ENCODE results near the gene FUT6. TPM values are rescaled to one million over a fixed set of nuclear protein-coding genes. Genes with fewer than 3 reads are reported as not detected.
"Not testable (repeated sequence)": the region's sequence is repeated elsewhere in the genome, so short reads cannot be mapped to it uniquely, and the experiment has no call there.

The FUT6 gene
- total RNA-seq, 1 donor = not detected

DNA sequence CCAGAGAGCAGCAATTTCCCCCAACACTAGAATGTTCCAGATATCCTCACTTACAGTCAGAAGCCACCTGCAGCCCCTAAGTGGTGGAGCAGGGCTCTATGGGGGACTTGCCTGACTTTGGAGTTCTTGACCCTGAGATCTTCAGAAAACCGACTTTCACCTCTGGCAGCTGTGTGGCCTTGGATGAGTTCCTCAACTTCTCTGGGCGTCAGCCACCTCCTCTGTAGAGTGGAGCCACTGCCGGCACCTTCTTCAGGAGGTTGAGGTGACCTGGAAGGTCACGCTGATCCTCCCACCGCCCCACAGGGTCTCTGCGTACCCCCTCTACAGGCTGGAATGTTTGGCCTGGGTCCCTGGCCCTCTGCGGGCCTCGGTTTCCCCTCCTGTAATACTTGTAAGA, 37.9 kb upstream of the FUT6 start:
- DNase-seq (ENCODE audit: insufficient read length, low spot score, missing footprints) = no peak
- Histone ChIP-seq H3K4me2 (ENCODE audit: insufficient read depth, low read length) (no peak overlapping the region), H3K9me3 (ENCODE audit: low read depth, low read length) (no peaks in the 10 kb centered on the region), H3K4me1 (ENCODE audit: insufficient read depth, low read length) (peaks cover 6% of the 10 kb centered on the region), H4K20me1 (ENCODE audit: insufficient read depth, low read length) (no peaks in the 10 kb centered on the region), H3K36me3 (ENCODE audit: insufficient read depth, low read length) (no peaks in the 10 kb centered on the region), H3K79me2 (ENCODE audit: insufficient read depth, low read length) (no peaks in the 10 kb centered on the region), H3K27me3 (ENCODE audit: insufficient read depth, low read length) (peaks cover 6% of the 10 kb centered on the region), H3K27ac (ENCODE audit: low read depth, low read length) (no peak overlapping the region), H3K4me3 (ENCODE audit: insufficient read depth, low read length) (no peak overlapping the region), H2AFZ (ENCODE audit: low read length) (no peak overlapping the region)
- TF ChIP-seq CTCF (IDR thresholded peaks at IDR 0.05; ENCODE audit: extremely low read depth, low read depth, low read length) = no peak

DNA sequence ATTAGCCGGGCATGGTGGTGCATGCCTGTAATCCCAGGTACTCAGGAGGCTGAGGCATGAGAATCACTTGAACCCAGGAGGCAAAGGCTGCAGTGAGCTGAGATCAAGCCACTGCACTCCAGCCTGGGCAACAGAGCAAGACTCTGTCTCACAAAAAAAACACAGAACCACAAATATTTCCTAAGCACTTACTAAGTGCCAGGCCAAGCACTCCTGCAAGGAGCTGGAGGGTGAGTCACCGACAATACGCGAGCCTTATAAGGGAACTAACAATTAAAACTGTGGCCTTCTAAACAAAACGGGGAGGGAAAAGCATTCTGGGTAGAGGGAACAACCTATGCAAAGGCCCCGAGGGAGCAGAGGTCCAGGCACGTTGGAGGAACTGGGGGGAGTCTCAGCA, 35.0 kb upstream of the FUT6 start:
- not testable (repeated sequence) for H3K4me3 ChIP-seq (ENCODE audit: insufficient read depth, low read length); H3K27ac ChIP-seq (ENCODE audit: low read depth, low read length); H3K36me3 ChIP-seq (ENCODE audit: insufficient read depth, low read length); H3K79me2 ChIP-seq (ENCODE audit: insufficient read depth, low read length); H4K20me1 ChIP-seq (ENCODE audit: insufficient read depth, low read length); H3K4me2 ChIP-seq (ENCODE audit: insufficient read depth, low read length); H3K27me3 ChIP-seq (ENCODE audit: insufficient read depth, low read length); H3K9me3 ChIP-seq (ENCODE audit: low read depth, low read length); H3K4me1 ChIP-seq (ENCODE audit: insufficient read depth, low read length); H2AFZ ChIP-seq (ENCODE audit: low read length)
- DNase-seq (ENCODE audit: insufficient read length, low spot score, missing footprints) = peak; percentile 94

DNA sequence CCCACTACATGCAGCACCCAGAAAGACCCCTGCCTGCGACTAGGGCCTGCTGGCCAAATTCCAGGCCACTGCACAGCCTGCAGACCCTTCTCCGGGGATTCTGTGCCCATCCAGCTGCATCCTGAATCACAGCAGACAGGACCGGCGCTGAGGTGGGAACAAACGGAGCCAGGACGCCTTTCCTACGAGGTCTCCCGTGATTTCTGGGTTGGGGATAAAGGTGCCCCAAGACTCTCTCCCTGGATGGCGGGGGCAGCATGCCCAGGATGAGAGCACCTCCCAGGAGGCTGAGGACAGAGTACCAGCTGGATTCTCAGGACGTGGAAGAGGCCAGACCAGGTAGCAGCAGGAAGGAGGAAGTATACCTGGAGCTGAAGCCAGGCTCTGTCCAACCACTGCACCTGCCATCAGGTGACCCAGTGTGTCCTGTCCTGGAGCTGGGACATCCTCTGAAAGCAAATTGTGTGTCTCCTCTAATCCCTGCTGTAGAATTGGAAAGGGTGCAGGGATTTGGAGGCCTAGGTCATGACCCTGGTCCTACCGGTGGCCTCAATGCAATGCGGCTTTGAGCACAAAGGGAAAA, 34.2 kb upstream of the FUT6 start:
- Histone ChIP-seq H3K9me3 (ENCODE audit: low read depth, low read length) (no peaks in the 10 kb centered on the region), H3K4me3 (ENCODE audit: insufficient read depth, low read length) (no peak overlapping the region), H3K36me3 (ENCODE audit: insufficient read depth, low read length) (no peaks in the 10 kb centered on the region), H3K4me1 (ENCODE audit: insufficient read depth, low read length) (no peaks in the 10 kb centered on the region), H3K27me3 (ENCODE audit: insufficient read depth, low read length) (peaks cover 3% of the 10 kb centered on the region), H3K4me2 (ENCODE audit: insufficient read depth, low read length) (no peak overlapping the region), H3K27ac (ENCODE audit: low read depth, low read length) (no peak overlapping the region), H4K20me1 (ENCODE audit: insufficient read depth, low read length) (no peaks in the 10 kb centered on the region), H2AFZ (ENCODE audit: low read length) (no peak overlapping the region), H3K79me2 (ENCODE audit: insufficient read depth, low read length) (no peaks in the 10 kb centered on the region)
- TF ChIP-seq CTCF (IDR thresholded peaks at IDR 0.05; ENCODE audit: extremely low read depth, low read depth, low read length) = no peak
- DNase-seq (ENCODE audit: insufficient read length, low spot score, missing footprints) = peak; percentile 42

DNA sequence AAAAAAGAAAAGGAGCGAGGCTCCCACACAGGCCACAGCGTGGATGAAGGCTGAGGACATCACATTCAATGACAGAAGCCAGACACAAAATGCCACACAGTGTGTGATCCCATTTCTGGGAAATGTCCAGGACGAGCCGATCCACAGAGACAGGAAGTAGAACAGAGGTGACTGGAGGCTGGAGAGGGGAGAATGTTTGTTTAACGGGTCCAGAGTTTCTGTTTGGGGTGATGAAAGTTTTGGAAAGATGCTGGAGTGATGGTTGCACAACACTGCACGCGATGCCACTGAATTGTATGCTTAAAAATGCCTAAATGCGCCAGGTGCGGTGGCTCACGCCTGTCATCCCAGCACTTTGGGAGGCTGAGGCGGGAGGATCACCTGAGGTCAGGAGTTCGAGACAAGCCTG, 31.5 kb upstream of the FUT6 start:
- no peaks in the 10 kb centered on the region for H3K79me2 ChIP-seq (ENCODE audit: insufficient read depth, low read length)
- no peak for TF ChIP-seq CTCF (IDR thresholded peaks at IDR 0.05; ENCODE audit: extremely low read depth, low read depth, low read length)
- H3K36me3 ChIP-seq (ENCODE audit: insufficient read depth, low read length) = no peaks in the 10 kb centered on the region
- H3K27me3 ChIP-seq (ENCODE audit: insufficient read depth, low read length) = peaks cover 3% of the 10 kb centered on the region
- no peak overlapping the region for H3K4me3 ChIP-seq (ENCODE audit: insufficient read depth, low read length)
- H4K20me1 ChIP-seq (ENCODE audit: insufficient read depth, low read length) = no peaks in the 10 kb centered on the region
- H3K9me3 ChIP-seq (ENCODE audit: low read depth, low read length) = no peaks in the 10 kb centered on the region
- DNase-seq (ENCODE audit: insufficient read length, low spot score, missing footprints) = peak; percentile 1
- no peak overlapping the region for H3K27ac ChIP-seq (ENCODE audit: low read depth, low read length)
- no peak overlapping the region for H3K4me2 ChIP-seq (ENCODE audit: insufficient read depth, low read length)
- no peaks in the 10 kb centered on the region for H3K4me1 ChIP-seq (ENCODE audit: insufficient read depth, low read length)
- H2AFZ ChIP-seq (ENCODE audit: low read length) = no peak overlapping the region

Measured in osteoblast (primary cell).